ENCODE results near the gene TRABD. TPM values are rescaled to one million over a fixed set of nuclear protein-coding genes. Genes with fewer than 3 reads are reported as not detected.

TRABD gene
- total and polyA plus RNA-seq, 2 donors (not counting 1 experiment from before 2014, with no cell fraction given): 11.8 to 17.2 TPM

GRCh38 chr22:50218153-50218995 lies 32.7 kb downstream of the TRABD start:
- Histone ChIP-seq H3K4me3 (replicated peaks in 1 of 4; ENCODE audit: control extremely low read depth in 1 of 4, insufficient read depth in 1 of 4, low read depth in 3 of 4, low read length in 4 of 4) (no peak overlapping the region), H4K20me1 (ENCODE audit: control insufficient read depth, extremely low read depth, insufficient read depth, low read length) (peaks cover 4% of the 10 kb centered on the region), H3K4me2 (ENCODE audit: extremely low read depth, insufficient read depth, low read length) (no peak overlapping the region), H3K9me3 (ENCODE audit: control insufficient read depth, insufficient read depth, low read depth, low read length) (no peaks in the 10 kb centered on the region), H3K27me3 (ENCODE audit: control insufficient read depth, insufficient read depth, low read length) (no peaks in the 10 kb centered on the region), H2AFZ (ENCODE audit: low read length) (no peak overlapping the region), H3K4me1 (ENCODE audit: control insufficient read depth, extremely low read depth, insufficient read depth, low read length) (no peaks in the 10 kb centered on the region), H3K9ac (ENCODE audit: insufficient read depth, low read length) (no peak overlapping the region), H3K79me2 (ENCODE audit: control insufficient read depth, insufficient read depth, low read length) (peaks cover 8% of the 10 kb centered on the region), H3K36me3 (ENCODE audit: control insufficient read depth, insufficient read depth, low read length) (peaks cover 49% of the 10 kb centered on the region), H3K27ac (ENCODE audit: insufficient read depth, low read length) (no peak overlapping the region)
- no peak for TF ChIP-seq EZH2 (IDR thresholded peaks at IDR 0.05; ENCODE audit: low read length, missing control alignments)
- TF ChIP-seq CTCF (conservative IDR thresholded peaks at IDR 0.05 in 1 of 2, IDR thresholded peaks at IDR 0.05 in 1 of 2; ENCODE audit: low read depth in 1 of 2, low read length in 2 of 2): no peak
- no peak for DNase-seq (ENCODE audit: low read depth in 2 of 2)

GRCh38 chr22:50218996-50219727 lies 33.4 kb downstream of the TRABD start:
- no peaks in the 10 kb centered on the region for H3K27me3 ChIP-seq (ENCODE audit: control insufficient read depth, insufficient read depth, low read length)
- H3K9me3 ChIP-seq (ENCODE audit: control insufficient read depth, insufficient read depth, low read depth, low read length): no peaks in the 10 kb centered on the region
- TF ChIP-seq CTCF (conservative IDR thresholded peaks at IDR 0.05 in 1 of 2, IDR thresholded peaks at IDR 0.05 in 1 of 2; ENCODE audit: low read depth in 1 of 2, low read length in 2 of 2) (no peak), EZH2 (IDR thresholded peaks at IDR 0.05; ENCODE audit: low read length, missing control alignments) (no peak)
- no peaks in the 10 kb centered on the region for H3K4me1 ChIP-seq (ENCODE audit: control insufficient read depth, extremely low read depth, insufficient read depth, low read length)
- H3K27ac ChIP-seq (ENCODE audit: insufficient read depth, low read length): no peak overlapping the region
- no peak overlapping the region for H3K4me3 ChIP-seq (replicated peaks in 1 of 4; ENCODE audit: control extremely low read depth in 1 of 4, insufficient read depth in 1 of 4, low read depth in 3 of 4, low read length in 4 of 4)
- DNase-seq (ENCODE audit: low read depth in 2 of 2): peak; percentile 67 to 89
- peaks cover 54% of the 10 kb centered on the region for H3K36me3 ChIP-seq (ENCODE audit: control insufficient read depth, insufficient read depth, low read length)
- no peak overlapping the region for H3K4me2 ChIP-seq (ENCODE audit: extremely low read depth, insufficient read depth, low read length)
- H4K20me1 ChIP-seq (ENCODE audit: control insufficient read depth, extremely low read depth, insufficient read depth, low read length): peaks cover 4% of the 10 kb centered on the region
- H3K9ac ChIP-seq (ENCODE audit: insufficient read depth, low read length): no peak overlapping the region
- peaks cover 7% of the 10 kb centered on the region for H3K79me2 ChIP-seq (ENCODE audit: control insufficient read depth, insufficient read depth, low read length)
- H2AFZ ChIP-seq (ENCODE audit: low read length): no peak overlapping the region

GRCh38 chr22:50219800-50220602 lies 34.3 kb downstream of the TRABD start:
- Histone ChIP-seq H3K9ac (ENCODE audit: insufficient read depth, low read length) (no peak overlapping the region), H3K27ac (ENCODE audit: insufficient read depth, low read length) (no peak overlapping the region), H3K9me3 (ENCODE audit: control insufficient read depth, insufficient read depth, low read depth, low read length) (no peaks in the 10 kb centered on the region), H2AFZ (ENCODE audit: low read length) (no peak overlapping the region), H3K4me1 (ENCODE audit: control insufficient read depth, extremely low read depth, insufficient read depth, low read length) (no peaks in the 10 kb centered on the region), H3K27me3 (ENCODE audit: control insufficient read depth, insufficient read depth, low read length) (no peaks in the 10 kb centered on the region), H3K4me2 (ENCODE audit: extremely low read depth, insufficient read depth, low read length) (no peak overlapping the region), H3K79me2 (ENCODE audit: control insufficient read depth, insufficient read depth, low read length) (peaks cover 3% of the 10 kb centered on the region), H3K36me3 (ENCODE audit: control insufficient read depth, insufficient read depth, low read length) (peaks cover 55% of the 10 kb centered on the region), H3K4me3 (replicated peaks in 1 of 4; ENCODE audit: control extremely low read depth in 1 of 4, insufficient read depth in 1 of 4, low read depth in 3 of 4, low read length in 4 of 4) (no peak overlapping the region), H4K20me1 (ENCODE audit: control insufficient read depth, extremely low read depth, insufficient read depth, low read length) (peaks cover under 1% of the 10 kb centered on the region)
- no peak for TF ChIP-seq EZH2 (IDR thresholded peaks at IDR 0.05; ENCODE audit: low read length, missing control alignments)
- no peak for TF ChIP-seq CTCF (conservative IDR thresholded peaks at IDR 0.05 in 1 of 2, IDR thresholded peaks at IDR 0.05 in 1 of 2; ENCODE audit: low read depth in 1 of 2, low read length in 2 of 2)
- no peak for DNase-seq (ENCODE audit: low read depth in 2 of 2)

Data from fibroblast of lung (primary cell).